A549 (cell line): ENCODE results near the gene VPS41. TPM values are rescaled to one million over a fixed set of nuclear protein-coding genes. Genes with fewer than 3 reads are reported as not detected.

Source experiments
- ATAC-seq, 2 experiments: fragments of 200-7000 bp in 1 of 2; fragments of >200 bp in 1 of 2; cut with Nextera tagmentation in 1 of 2; cut with Tn5 transposase in 1 of 2; 3 replicates each; pipeline versions ENCODE4 v1.8.0 to v1.9.1; 2018 to 2020; ENCODE audit warnings: mild to moderate bottlenecking in 1 of 2, moderate library complexity in 1 of 2
- CTCF ChIA-PET: fragments of 300-600 bp; sonication (Branson Sonifier 250); formaldehyde crosslinking; extraction: SDS; loops from one replicate; lab custom pipeline; 2021; ENCODE audit warnings: antibody characterized with exemption, inconsistent platforms; lab: Yijun Ruan, JAX
- POLR2A ChIA-PET: fragments of 350-600 bp; formaldehyde crosslinking; extraction: SDS; loops from one replicate; lab custom pipeline; 2021; ENCODE audit warnings: antibody characterized with exemption, inconsistent platforms; lab: Yijun Ruan, JAX
- DNase-seq, 2 experiments: peaks; one replicate each; pipeline versions ENCODE4 v3.0.0 to v3.0.0-alpha.2; 2011 to 2016; ENCODE audit warnings: low read depth in 1 of 2, low spot score in 1 of 2
- FAIRE-seq: peaks from 2 replicates; lab custom pipeline; 2011; peaks lifted over from hg19 to GRCh38; lab: Jason Lieb, UNC
- H3K27ac ChIP-seq, 2 experiments: fragments of >200 bp; sonication (Bioruptor Twin); formaldehyde crosslinking; 3 replicates each; pipeline ENCODE4 v1.5.1; 2016 to 2017
- H3K4me1 ChIP-seq: fragments of >200 bp; sonication (Bioruptor Twin); formaldehyde crosslinking; 3 replicates; pipeline ENCODE4 v1.6.1; 2016
- H3K4me2 ChIP-seq: fragments of >200 bp; sonication (Bioruptor Twin); formaldehyde crosslinking; 3 replicates; pipeline ENCODE4 v1.6.1; 2016
- H3K4me3 ChIP-seq: fragments of >200 bp; sonication (Bioruptor Twin); formaldehyde crosslinking; 3 replicates; pipeline ENCODE4 v1.5.1; 2016
- H3K9me3 ChIP-seq: fragments of >200 bp; sonication (Bioruptor Twin); formaldehyde crosslinking; 3 replicates; pipeline ENCODE4 v1.6.1; 2016
- BCL3 ChIP-seq: fragments of >200 bp; sonication (Bioruptor Twin); formaldehyde crosslinking; IDR thresholded peaks from 3 replicates; pipeline ENCODE4 v1.6.1; 2016
- CHD2 ChIP-seq: fragments of 150-350 bp; IDR thresholded peaks from 2 replicates; pipeline ENCODE4 v1.6.1; 2014; ENCODE audit warnings: low read length; ENCODE audit not compliant: partially characterized antibody
- CHD4 ChIP-seq: fragments of 200-600 bp; sonication (generic); IDR thresholded peaks from 2 replicates; pipeline ENCODE4 v1.6.1; 2016; ENCODE audit warnings: antibody characterized with exemption, mild to moderate bottlenecking, borderline replicate concordance
- EHMT2 ChIP-seq: fragments of 200-600 bp; sonication (generic); IDR thresholded peaks from 2 replicates; pipeline ENCODE4 v1.6.1; 2016; ENCODE audit warnings: antibody characterized with exemption, low read depth, mild to moderate bottlenecking, moderate library complexity
- ESRRA ChIP-seq: fragments of 150-350 bp; IDR thresholded peaks from 2 replicates; pipeline ENCODE4 v1.6.1; 2014; ENCODE audit warnings: mild to moderate bottlenecking, low read length, borderline replicate concordance
- GATA3 ChIP-seq: IDR thresholded peaks from 2 replicates; pipeline ENCODE4 v1.6.1; 2012; ENCODE audit warnings: borderline replicate concordance
- HEYL ChIP-seq: fragments of 250-450 bp; sonication (Bioruptor Pico); IDR thresholded peaks from 2 replicates; pipeline ENCODE4 v1.8.0; 2021; ENCODE audit warnings: mild to moderate bottlenecking, moderate library complexity
- HOXB13 ChIP-seq: fragments of 250-450 bp; sonication (Bioruptor Pico); IDR thresholded peaks from 2 replicates; pipeline ENCODE4 v1.5.0; 2020; ENCODE audit warnings: low read depth, mild to moderate bottlenecking, moderate library complexity
- KDM1A ChIP-seq: fragments of 200-600 bp; sonication (generic); IDR thresholded peaks from 2 replicates; pipeline ENCODE4 v1.6.1; 2016; ENCODE audit warnings: low read depth, mild to moderate bottlenecking
- MAFK ChIP-seq: fragments of 450-650 bp; IDR thresholded peaks from 2 replicates; pipeline ENCODE4 v1.6.1; 2014; ENCODE audit not compliant: partially characterized antibody
- MAX ChIP-seq: IDR thresholded peaks from 2 replicates; pipeline ENCODE4 v1.6.1; 2012
- MYC ChIP-seq: IDR thresholded peaks from 2 replicates; pipeline ENCODE4 v1.6.1; 2012; ENCODE audit warnings: mild to moderate bottlenecking, inconsistent platforms, low read length, improper control_type of control experiment, borderline replicate concordance
- NFE2L2 ChIP-seq: fragments of 150-350 bp; conservative IDR thresholded peaks from 2 replicates; pipeline ENCODE4 v1.6.1; 2014; ENCODE audit warnings: low read length
- NR3C1 ChIP-seq: fragments of >200 bp; sonication (Bioruptor Twin); formaldehyde crosslinking; IDR thresholded peaks from 3 replicates; pipeline ENCODE4 v1.6.1; 2017
- PHF8 ChIP-seq: fragments of 200-600 bp; sonication (generic); IDR thresholded peaks from 2 replicates; pipeline ENCODE4 v1.6.1; 2016; ENCODE audit warnings: low read depth, mild to moderate bottlenecking, antibody characterized with exemption, moderate library complexity, borderline replicate concordance
- RAD21 ChIP-seq, 2 experiments: fragments of >200 bp in 1 of 2; sonication (Bioruptor Twin) in 1 of 2; formaldehyde crosslinking in 1 of 2; IDR thresholded peaks in 1 of 2; conservative IDR thresholded peaks in 1 of 2; 2 replicates in 1 of 2; 3 replicates in 1 of 2; pipeline ENCODE4 v1.6.1; 2012 to 2018; ENCODE audit warnings: inconsistent platforms in 1 of 2
- RCOR1 ChIP-seq: fragments of 150-350 bp; IDR thresholded peaks from 2 replicates; pipeline ENCODE4 v1.6.1; 2014; ENCODE audit warnings: antibody characterized with exemption, low read length, low read depth
- RFX5 ChIP-seq: fragments of 450-650 bp; IDR thresholded peaks from 2 replicates; pipeline ENCODE4 v1.7.1; 2014; ENCODE audit warnings: antibody characterized with exemption, mild to moderate bottlenecking, moderate library complexity
- SREBF2 ChIP-seq: fragments of 450-650 bp; IDR thresholded peaks from 2 replicates; pipeline ENCODE4 v1.6.1; 2014; ENCODE audit warnings: mild to moderate bottlenecking, moderate library complexity
- TP53 ChIP-seq: fragments of 250-450 bp; sonication (Bioruptor Pico); IDR thresholded peaks from 2 replicates; pipeline ENCODE4 v1.5.0; 2021; ENCODE audit warnings: mild to moderate bottlenecking, moderate library complexity
- USF2 ChIP-seq: fragments of 450-650 bp; IDR thresholded peaks from 2 replicates; pipeline ENCODE4 v1.6.1; 2014; ENCODE audit warnings: antibody characterized with exemption
- ZC3H11A ChIP-seq: fragments of 450-650 bp; IDR thresholded peaks from 2 replicates; pipeline ENCODE4 v1.6.1; 2014; ENCODE audit warnings: antibody characterized with exemption, mild to moderate bottlenecking
- ZFP36 ChIP-seq: fragments of 450-650 bp; IDR thresholded peaks from 2 replicates; pipeline ENCODE4 v1.6.1; 2014; ENCODE audit warnings: borderline replicate concordance; ENCODE audit not compliant: partially characterized antibody
- ZSCAN20 ChIP-seq: fragments of 250-450 bp; sonication (Bioruptor Pico); IDR thresholded peaks from 2 replicates; pipeline ENCODE4 v1.8.0; 2022; ENCODE audit warnings: mild to moderate bottlenecking, moderate library complexity
- WGBS: methylation state at CpG from one replicate; pipeline ENCODE4 v1.1.6; 2017; ENCODE audit errors: missing lambda C conversion rate; 5-methylcytosine and 5-hydroxymethylcytosine counted together
- polyA plus RNA-seq, 4 experiments: library from polyadenylated mRNA; depleted of rRNA in 3 of 4; stranded (reverse); fragments of >200 nt; fragmentation: RNase III in 1 of 4; extraction: RNeasy Plus Mini Kit Qiagen cat#74134 plus additional on column Dnase treatment in 1 of 4; gene quantifications; 2 replicates in 3 of 4; 3 replicates in 1 of 4; pipeline ENCODE4 v1.2.3, GENCODE V29; 2011 to 2017

VPS41 gene
- polyA plus RNA-seq, 2 of the 4 experiments (the other 2 are of a cell fraction): 24.6 to 59.9 TPM

- TF ChIP-seq RAD21 (conservative IDR thresholded peaks at IDR 0.05 in 1 of 2, IDR thresholded peaks at IDR 0.05 in 1 of 2) (no peak), HOXB13 (CRISPR knock-in tag) (no peak), PHF8 (no peak), RFX5 (no peak)
These were observed 45.2 kb downstream of the VPS41 start (continued) for GRCh38 chr7:38863601-38864291.

- FAIRE-seq: no peak
- Histone ChIP-seq H3K27ac (no peak overlapping the region), H3K4me3 (no peak overlapping the region), H3K4me1 (peaks cover 13% of the 10 kb centered on the region; the same call in 2 of the 3 replicates), H3K4me2 (no peak overlapping the region), H3K9me3 (no peaks in the 10 kb centered on the region)
- no peak for ATAC-seq
- no peak for DNase-seq
- no peak for TF ChIP-seq HEYL (CRISPR knock-in tag)
- TF ChIP-seq RCOR1: no peak
- no peak for TF ChIP-seq CHD4
- no peak for TF ChIP-seq MAX
- TF ChIP-seq ZSCAN20: no peak
- WGBS: 95% methylated on average over 3 of the region's 3 CpGs
- ChIA-PET POLR2A (no interaction called here), CTCF (no interaction called here)
These were observed 46.3 kb downstream of the VPS41 start for GRCh38 chr7:38862666-38863065.

GRCh38 chr7:38858259-38858884 is 50.6 kb downstream of the VPS41 start:
- H3K9me3 ChIP-seq: no peaks in the 10 kb centered on the region
- no peak overlapping the region for H3K27ac ChIP-seq
- ATAC-seq (peak; percentile 62 to 68; a peak in 3 of 6 replicates), DNase-seq (peak in 1 of 2 experiments; percentile 22), FAIRE-seq (no peak)
- no peak overlapping the region for H3K4me2 ChIP-seq
- no peak overlapping the region for H3K4me3 ChIP-seq
- TF ChIP-seq RFX5 (no peak), MYC (no peak), SREBF2 (no peak), USF2 (no peak), MAFK (no peak), ZFP36 (no peak), ZSCAN20 (no peak), BCL3 (no peak), NFE2L2 (no peak), GATA3 (no peak), EHMT2 (no peak), TP53 (CRISPR knock-in tag) (no peak), CHD2 (no peak), ESRRA (no peak), NR3C1 (no peak), KDM1A (no peak), ZC3H11A (no peak)
- H3K4me1 ChIP-seq: peaks cover 7% of the 10 kb centered on the region; the same call in 1 of the 3 replicates
- 72% methylated on average over 5 of the region's 5 CpGs for WGBS
- ChIA-PET CTCF (no interaction called here), POLR2A (no interaction called here)
